H1 (cell line): ENCODE results near the gene ZNF396. TPM values are rescaled to one million over a fixed set of nuclear protein-coding genes. Genes with fewer than 3 reads are reported as not detected.

Experiments used
- CTCF ChIA-PET: fragments of 300-600 bp; sonication (Branson Sonifier 250); formaldehyde crosslinking; loops from one replicate; lab custom pipeline; 2021; ENCODE audit not compliant: partially characterized antibody; lab: Charles Lee
- POLR2A ChIA-PET: fragments of 300-600 bp; sonication (Branson Sonifier 250); formaldehyde crosslinking; loops from one replicate; lab custom pipeline; 2021; ENCODE audit warnings: inconsistent platforms; ENCODE audit not compliant: partially characterized antibody; lab: Charles Lee
- DNase-seq, 2 experiments: peaks; one replicate each; pipeline versions ENCODE4 v3.0.0 to v3.0.0-alpha.2; 2010 to 2022; ENCODE audit warnings: low spot score in 2 of 2, low read depth in 1 of 2, mixed read lengths in 1 of 2
- FAIRE-seq: peaks from 2 replicates; lab custom pipeline; 2011; peaks lifted over from hg19 to GRCh38; lab: Jason Lieb, UNC
- H2AFZ ChIP-seq: 2 replicates; pipeline ENCODE4 v1.8.1; 2012; ENCODE audit warnings: low read length, inconsistent platforms
- H2AK5ac ChIP-seq: 2 replicates; pipeline ENCODE4 v1.6.1; 2013; ENCODE audit warnings: low read depth, low read length
- H2BK120ac ChIP-seq: replicated peaks from 2 replicates; pipeline ENCODE3; 2013; ENCODE audit warnings: low read depth, low read length, inconsistent platforms
- H2BK12ac ChIP-seq: 2 replicates; pipeline ENCODE4 v1.6.1; 2013; ENCODE audit warnings: low read depth, low read length
- H2BK15ac ChIP-seq: 2 replicates; pipeline ENCODE4 v1.6.1; 2013; ENCODE audit warnings: low read length
- H2BK20ac ChIP-seq: 2 replicates; pipeline ENCODE4 v1.6.1; 2013; ENCODE audit warnings: low read length
- H2BK5ac ChIP-seq: 2 replicates; pipeline ENCODE4 v1.6.1; 2013; ENCODE audit warnings: low read depth, low read length
- H3K14ac ChIP-seq: 2 replicates; pipeline ENCODE4 v1.6.1; 2013; ENCODE audit warnings: inconsistent platforms; ENCODE audit not compliant: insufficient read length
- H3K18ac ChIP-seq: 2 replicates; pipeline ENCODE4 v1.6.1; 2013; ENCODE audit warnings: low read length; ENCODE audit errors: extremely low read depth
- H3K23ac ChIP-seq: 2 replicates; pipeline ENCODE4 v1.6.1; 2013; ENCODE audit warnings: inconsistent platforms; ENCODE audit not compliant: insufficient read length
- H3K23me2 ChIP-seq: 2 replicates; pipeline ENCODE4 v1.6.1; 2013; ENCODE audit warnings: low read depth, low read length
- H3K27ac ChIP-seq: 2 replicates; pipeline ENCODE4 v1.6.1; 2011; ENCODE audit warnings: low read depth, low read length, inconsistent platforms
- H3K27me3 ChIP-seq, 4 experiments: replicated peaks in 1 of 4; 1 replicate in 1 of 4; 2 replicates in 3 of 4; pipeline versions ENCODE4 v1.6.1 to v1.8.1; 2011 to 2013; ENCODE audit warnings: low read length in 3 of 4, mild to moderate bottlenecking in 3 of 4, inconsistent platforms in 2 of 4, mixed read lengths in 2 of 4, moderate library complexity in 1 of 4; ENCODE audit not compliant: control insufficient read depth in 3 of 4, insufficient read depth in 3 of 4; ENCODE audit errors: extremely low read depth in 1 of 4
- H3K36me3 ChIP-seq, 4 experiments: 2 replicates each; pipeline versions ENCODE4 v1.6.1 to v1.8.1; 2011 to 2013; ENCODE audit warnings: mild to moderate bottlenecking in 4 of 4, low read length in 3 of 4, moderate library complexity in 2 of 4, control low read depth in 1 of 4, inconsistent platforms in 1 of 4; ENCODE audit not compliant: insufficient read depth in 4 of 4, control insufficient read depth in 2 of 4
- H3K4ac ChIP-seq: replicated peaks from 2 replicates; pipeline ENCODE3; 2013; ENCODE audit warnings: low read length, low read depth, mixed read lengths, inconsistent platforms; ENCODE audit not compliant: insufficient read length
- H3K4me1 ChIP-seq, 4 experiments: replicated peaks in 1 of 4; 1 replicate in 1 of 4; 2 replicates in 3 of 4; pipeline versions ENCODE4 v1.6.1 to v1.8.1; 2011 to 2013; ENCODE audit warnings: low read length in 3 of 4, inconsistent platforms in 2 of 4, mixed read lengths in 1 of 4; ENCODE audit not compliant: insufficient read depth in 4 of 4, control insufficient read depth in 3 of 4
- H3K4me2 ChIP-seq, 2 experiments: 2 replicates each; pipeline versions ENCODE4 v1.6.1 to v1.8.1; 2011 to 2013; ENCODE audit warnings: low read depth in 2 of 2, low read length in 2 of 2, control low read depth in 1 of 2, inconsistent platforms in 1 of 2, mild to moderate bottlenecking in 1 of 2; ENCODE audit not compliant: insufficient read depth in 1 of 2
- H3K4me3 ChIP-seq, 4 experiments: fragments of 200-600, 300-600 bp in 1 of 4; sonication (generic), shearing (Covaris generic), sonication (Bioruptor Twin) in 1 of 4; 2 replicates each; pipeline versions ENCODE4 v1.5.1 to v1.8.1; 2011 to 2016; ENCODE audit warnings: low read length in 4 of 4, low read depth in 3 of 4, control low read depth in 2 of 4, inconsistent platforms in 2 of 4, mild to moderate bottlenecking in 2 of 4, mixed read lengths in 1 of 4, moderate library complexity in 1 of 4; ENCODE audit not compliant: insufficient read depth in 2 of 4; ENCODE audit errors: extremely low read depth in 1 of 4
- H3K56ac ChIP-seq: replicated peaks from 2 replicates; pipeline ENCODE3; 2013; ENCODE audit warnings: low read depth, mild to moderate bottlenecking, mixed read lengths, low read length, inconsistent platforms; ENCODE audit not compliant: insufficient read length
- H3K79me1 ChIP-seq: 2 replicates; pipeline ENCODE4 v1.6.1; 2013; ENCODE audit warnings: low read depth, low read length, control low read depth
- H3K79me2 ChIP-seq, 2 experiments: 2 replicates each; pipeline versions ENCODE4 v1.6.1 to v1.8.1; 2012 to 2013; ENCODE audit warnings: low read length in 2 of 2, mild to moderate bottlenecking in 2 of 2, inconsistent platforms in 1 of 2; ENCODE audit not compliant: insufficient read depth in 2 of 2, control insufficient read depth in 1 of 2
- H3K9ac ChIP-seq, 4 experiments: replicated peaks in 1 of 4; 1 replicate in 1 of 4; 2 replicates in 3 of 4; pipeline versions ENCODE4 v1.6.1 to v1.8.1; 2011 to 2013; ENCODE audit warnings: low read depth in 3 of 4, low read length in 3 of 4, control low read depth in 2 of 4, mild to moderate bottlenecking in 2 of 4, moderate library complexity in 2 of 4, inconsistent platforms in 1 of 4; ENCODE audit errors: extremely low read depth in 1 of 4
- H3K9me3 ChIP-seq, 2 experiments: 2 replicates each; pipeline versions ENCODE4 v1.6.1 to v1.8.1; 2012 to 2013; ENCODE audit warnings: mild to moderate bottlenecking in 2 of 2, moderate library complexity in 2 of 2, control low read depth in 1 of 2, inconsistent platforms in 1 of 2, low read depth in 1 of 2, low read length in 1 of 2, mixed read lengths in 1 of 2; ENCODE audit not compliant: insufficient read depth in 2 of 2
- H4K20me1 ChIP-seq, 2 experiments: replicated peaks in 1 of 2; 2 replicates each; pipeline versions ENCODE3 to v1.8.1; 2011 to 2013; ENCODE audit warnings: inconsistent platforms in 2 of 2, low read length in 2 of 2, mild to moderate bottlenecking in 1 of 2; ENCODE audit not compliant: insufficient read depth in 2 of 2, control insufficient read depth in 1 of 2
- H4K5ac ChIP-seq: 2 replicates; pipeline ENCODE4 v1.6.1; 2013; ENCODE audit warnings: low read length, low read depth, mixed read lengths, inconsistent platforms; ENCODE audit not compliant: insufficient read length
- H4K8ac ChIP-seq: 2 replicates; pipeline ENCODE4 v1.8.0; 2013; ENCODE audit warnings: mild to moderate bottlenecking, moderate library complexity, low read length, inconsistent platforms; ENCODE audit not compliant: insufficient read depth; ENCODE audit errors: extremely low read depth
- H4K91ac ChIP-seq: replicated peaks from 2 replicates; pipeline ENCODE3; 2013; ENCODE audit warnings: low read length, mixed read lengths, inconsistent platforms; ENCODE audit not compliant: insufficient read length
- RNF2 ChIP-seq: fragments of 200-900, 300-1000 bp; sonication (generic); IDR thresholded peaks from 2 replicates; pipeline ENCODE4 v1.7.1; 2016; ENCODE audit warnings: borderline replicate concordance, low read depth, mild to moderate bottlenecking, antibody characterized with exemption, low read length; ENCODE audit not compliant: poor library complexity, severe bottlenecking; ENCODE audit errors: missing control alignments
- SAP30 ChIP-seq: fragments of 300-600 bp; sonication (generic); IDR thresholded peaks from 2 replicates; pipeline ENCODE4 v1.7.1; 2012; ENCODE audit warnings: low read length, moderate library complexity, mild to moderate bottlenecking, inconsistent platforms; ENCODE audit not compliant: insufficient read depth, insufficient replicate concordance
- SIRT6 ChIP-seq: IDR thresholded peaks from one replicate; pipeline ENCODE4 v1.7.1; 2012; ENCODE audit warnings: low read length, inconsistent platforms
- WGBS, 2 experiments: shearing (Covaris generic) in 1 of 2; methylation state at CpG; one replicate each; pipeline versions ENCODE4 v1.1.6 to v1.1.7; 2013 to 2015; ENCODE audit warnings: low lambda C conversion rate in 2 of 2, mixed read lengths in 2 of 2, inconsistent platforms in 1 of 2, low coverage in 1 of 2, missing lambda C conversion rate in 1 of 2; ENCODE audit not compliant: insufficient replicate concordance in 2 of 2, insufficient coverage in 1 of 2, insufficient read length in 1 of 2; ENCODE audit errors: extremely low coverage in 1 of 2, missing lambda C conversion rate in 1 of 2; 5-methylcytosine and 5-hydroxymethylcytosine counted together
- polyA plus RNA-seq, 7 experiments: library from polyadenylated mRNA; depleted of rRNA in 3 of 7; stranded (reverse) in 5 of 7; unstranded in 2 of 7; fragments of >200 nt in 5 of 7; fragments of 200-250 nt in 2 of 7; gene quantifications; 1 replicate in 5 of 7; 2 replicates in 1 of 7; 4 replicates in 1 of 7; pipeline versions ENCODE4 v1.2.1 to v1.2.3, GENCODE V29; 2011 to 2013; ENCODE audit warnings: missing spikeins in 2 of 7, mixed read lengths in 2 of 7
- total RNA-seq: library from RNA; stranded (reverse); fragmentation: NEBNext Ultra II Directional; extraction: Animal tissue kit (Norgen Biotek cat#: 25700); gene quantifications from 2 replicates; pipeline ENCODE4 v1.2.1, GENCODE V29; 2021

The ZNF396 gene
- total and polyA plus RNA-seq, 2 of the 8 experiments (the other 6 are each of a cell fraction or from before 2014, with no cell fraction given), result 0.44 to 0.74 TPM

DNA sequence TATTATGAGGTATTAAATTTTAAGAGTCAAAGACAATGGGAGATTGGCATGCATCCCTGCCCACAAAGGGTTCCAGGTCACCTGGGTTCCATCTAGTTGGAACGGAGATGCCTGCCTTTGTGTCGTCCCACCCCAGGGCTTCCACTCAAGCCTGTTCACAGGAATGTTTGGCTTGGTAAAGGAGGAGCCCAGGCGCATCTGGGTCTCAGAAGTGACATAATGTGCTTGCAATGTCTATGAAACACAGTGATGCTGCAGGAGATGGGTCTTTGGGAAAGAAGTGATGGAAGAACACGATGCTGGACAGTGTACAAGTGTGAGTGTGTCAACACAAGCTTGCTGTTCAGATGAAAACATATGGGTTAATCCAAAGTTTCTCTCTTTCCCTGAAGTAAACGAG lies 49.6 kb upstream of the ZNF396 start:
- H3K23me2 ChIP-seq, result no peaks in the 10 kb centered on the region
- H4K8ac ChIP-seq, result no peak overlapping the region
- no peak for TF ChIP-seq SAP30
- TF ChIP-seq SIRT6, result no peak
- TF ChIP-seq RNF2, result no peak
- CTCF ChIA-PET, result interaction anchor here (1.0 kb wide), 1 partner anchor 15 kb away, joined by 5 read pairs; no protein-coding TSS in a partner anchor
- H3K14ac ChIP-seq, result no peak overlapping the region
- H2BK20ac ChIP-seq, result no peak overlapping the region
- no peak overlapping the region for H3K23ac ChIP-seq
- H2AFZ ChIP-seq, result no peak overlapping the region
- H4K20me1 ChIP-seq, result no peaks in the 10 kb centered on the region
- no peak overlapping the region for H3K27ac ChIP-seq
- no peak overlapping the region for H2BK12ac ChIP-seq
- H3K79me1 ChIP-seq, result no peaks in the 10 kb centered on the region
- FAIRE-seq, result no peak
- H3K56ac ChIP-seq, result no peak overlapping the region
- H3K79me2 ChIP-seq, result no peaks in the 10 kb centered on the region
- no peak overlapping the region; the same call in 1 of the 2 replicates for H2AK5ac ChIP-seq
- no peak overlapping the region for H3K9ac ChIP-seq
- no peak overlapping the region for H2BK15ac ChIP-seq
- H4K5ac ChIP-seq, result no peak overlapping the region
- H2BK5ac ChIP-seq, result no peak overlapping the region
- no peak overlapping the region for H2BK120ac ChIP-seq
- no peak overlapping the region for H4K91ac ChIP-seq
- 92% methylated on average over 5 of the region's 5 CpGs; no CpG with 5 or more reads in 1 of the 2 experiments for WGBS, 2 experiments
- no peaks in the 10 kb centered on the region for H3K27me3 ChIP-seq
- no peak overlapping the region for H3K18ac ChIP-seq
- H3K4me3 ChIP-seq, result no peak overlapping the region
- no peaks in the 10 kb centered on the region for H3K36me3 ChIP-seq
- POLR2A ChIA-PET, result no interaction called here
- no peak overlapping the region for H3K4ac ChIP-seq
- no peaks in the 10 kb centered on the region for H3K4me1 ChIP-seq
- no peak overlapping the region for H3K4me2 ChIP-seq
- no peaks in the 10 kb centered on the region for H3K9me3 ChIP-seq
- no peak for DNase-seq
